Gastrocnemius medialis (tissue), 4 donors: ENCODE measurements around the gene ITFG1. TPM values are rescaled to one million over a fixed set of nuclear protein-coding genes. Genes with fewer than 3 reads are reported as not detected.
A peak's percentile ranks its signal among the peaks of the same experiment; 100 is the strongest.

Experiments
- ATAC-seq, 2 donors: fragments of 150-250 bp; one replicate each; pipeline ENCODE4 v1.9.1; 2016
- DNase-seq, 2 donors: peaks; one replicate each; pipeline ENCODE4 v3.0.0-alpha.2; 2019
- H3K27ac ChIP-seq, 4 donors: fragments of 200-600 bp; sonication (generic); 1 replicate in 1 of 4; 2 replicates in 3 of 4; pipeline ENCODE4 v1.5.1; 2016 to 2018; ENCODE audit warnings: mild to moderate bottlenecking in 2 of 4, moderate library complexity in 1 of 4
- H3K27me3 ChIP-seq, 3 donors: fragments of 200-600 bp; sonication (generic) in 2 of 3; 1 replicate in 1 of 3; 2 replicates in 2 of 3; pipeline versions ENCODE4 v1.5.1 to v1.6.0; 2016 to 2019; ENCODE audit warnings: mild to moderate bottlenecking in 1 of 3, moderate library complexity in 1 of 3
- H3K36me3 ChIP-seq, 2 donors: fragments of 200-600 bp; sonication (generic) in 1 of 2; one replicate each; pipeline ENCODE4 v1.5.1; 2017 to 2018
- H3K4me1 ChIP-seq, 2 donors: fragments of 200-600 bp; sonication (generic) in 1 of 2; one replicate each; pipeline ENCODE4 v1.5.1; 2016 to 2017; ENCODE audit warnings: mild to moderate bottlenecking in 2 of 2
- H3K4me3 ChIP-seq, 4 donors: fragments of 200-600 bp; sonication (generic) in 3 of 4; 1 replicate in 1 of 4; 2 replicates in 3 of 4; pipeline ENCODE4 v1.5.1; 2016 to 2019; ENCODE audit warnings: mild to moderate bottlenecking in 2 of 4
- H3K9me3 ChIP-seq, 3 donors: fragments of 200-600 bp; sonication (generic) in 2 of 3; 1 replicate in 1 of 3; 2 replicates in 2 of 3; pipeline ENCODE4 v1.5.1; 2016 to 2019
- CTCF ChIP-seq, 5 experiments: fragments of 450-650 bp in 3 of 5; fragments of 200-600 bp in 2 of 5; sonication (generic) in 2 of 5; IDR thresholded peaks in 4 of 5; conservative IDR thresholded peaks in 1 of 5; 1 replicate in 4 of 5; 2 replicates in 1 of 5; pipeline ENCODE4 v1.5.1; 2016 to 2019; ENCODE audit warnings: antibody characterized with exemption in 5 of 5, mild to moderate bottlenecking in 3 of 5, moderate library complexity in 3 of 5
- POLR2A ChIP-seq, 2 donors: fragments of 450-650 bp; IDR thresholded peaks; one replicate each; pipeline ENCODE4 v1.6.1; 2017; ENCODE audit warnings: antibody characterized with exemption in 2 of 2, mild to moderate bottlenecking in 2 of 2, moderate library complexity in 2 of 2
- in situ Hi-C, 4 donors: fragments of 200-750 bp; cut with MboI; loops; one replicate each; pipeline versions ENCODE4 v1.15.0 to v1.8.0; 2017; ENCODE audit warnings: low sequenced_read_pairs in 4 of 4
- intact Hi-C: fragments of 100-400 bp; cut with DNase I; formaldehyde crosslinking; loops from one replicate; pipeline ENCODE4 v1.15.1; 2023; ENCODE audit warnings: low total_unique reads
- total RNA-seq, 4 donors: library from RNA; depleted of rRNA; stranded (reverse); fragments of >200 nt; gene quantifications; one replicate each; pipeline versions ENCODE4 v1.1.0 to v1.2.3, GENCODE V29; 2016

Gene ITFG1
- total RNA-seq, 4 donors from 2014 or later: 20.9 to 37.3 (median 28.6) TPM

GRCh38 chr16:47136099-47136842 lies 324.6 kb downstream of the ITFG1 start:
- no peak for DNase-seq
- no peaks in the 10 kb centered on the region for H3K9me3 ChIP-seq
- no peaks in the 10 kb centered on the region for H3K4me1 ChIP-seq
- no peaks in the 10 kb centered on the region for H3K27me3 ChIP-seq
- no peaks in the 10 kb centered on the region for H3K36me3 ChIP-seq
- ATAC-seq: no peak
- peak overlapping the region in 3 of 4 donors; percentile 16 to 54 (median 32) for H3K27ac ChIP-seq
- TF ChIP-seq POLR2A (IDR thresholded peaks at IDR 0.05): no peak
- no peak for TF ChIP-seq CTCF (IDR thresholded peaks at IDR 0.05 in 4 of 5, conservative IDR thresholded peaks at IDR 0.05 in 1 of 5)
- intact Hi-C loops: no loop called here
- in situ Hi-C loops: loop anchor here in 3 of 4 donors (10.0 to 25.0 kb wide), 3 partner anchors 1019 to 1029 kb away; partner anchors contain the start of gene ABCC12 (in 2 of the 3)
- no peak overlapping the region for H3K4me3 ChIP-seq

GRCh38 chr16:47134550-47134949 lies 326.3 kb downstream of the ITFG1 start:
- no peaks in the 10 kb centered on the region for H3K4me1 ChIP-seq
- in situ Hi-C loops: loop anchor here in 3 of 4 donors (10.0 to 25.0 kb wide), 3 partner anchors 1020 to 1030 kb away; partner anchors contain the start of gene ABCC12 (in 2 of the 3)
- H3K27ac ChIP-seq: no peak overlapping the region

GRCh38 chr16:47132308-47132707 lies 328.6 kb downstream of the ITFG1 start:
- Histone ChIP-seq H3K9me3 (no peaks in the 10 kb centered on the region), H3K27ac (no peak overlapping the region), H3K27me3 (no peaks in the 10 kb centered on the region), H3K4me1 (no peaks in the 10 kb centered on the region), H3K4me3 (no peak overlapping the region), H3K36me3 (no peaks in the 10 kb centered on the region)
- TF ChIP-seq CTCF (IDR thresholded peaks at IDR 0.05 in 4 of 5, conservative IDR thresholded peaks at IDR 0.05 in 1 of 5) (no peak), POLR2A (IDR thresholded peaks at IDR 0.05) (no peak)
- ATAC-seq: no peak
- no peak for DNase-seq
- in situ Hi-C loops (loop anchor here in 3 of 4 donors (10.0 to 25.0 kb wide), 3 partner anchors 1022 to 1032 kb away; partner anchors contain the start of gene ABCC12 (in 2 of the 3)), intact Hi-C loops (no loop called here)

More at GRCh38 chr16:47134550-47134949, 326.3 kb downstream of the ITFG1 start:
- no peak for ATAC-seq
- no peaks in the 10 kb centered on the region for H3K9me3 ChIP-seq
- no peak overlapping the region for H3K4me3 ChIP-seq
- H3K36me3 ChIP-seq: no peaks in the 10 kb centered on the region
- DNase-seq: no peak
- no peaks in the 10 kb centered on the region for H3K27me3 ChIP-seq
- intact Hi-C loops: no loop called here
- TF ChIP-seq CTCF (IDR thresholded peaks at IDR 0.05 in 4 of 5, conservative IDR thresholded peaks at IDR 0.05 in 1 of 5): no peak

- no peaks in the 10 kb centered on the region for H3K4me1 ChIP-seq
- H3K4me3 ChIP-seq: no peak overlapping the region
- DNase-seq (no peak), ATAC-seq (no peak)
- TF ChIP-seq POLR2A (IDR thresholded peaks at IDR 0.05): no peak
- TF ChIP-seq CTCF (IDR thresholded peaks at IDR 0.05 in 4 of 5, conservative IDR thresholded peaks at IDR 0.05 in 1 of 5): no peak
- H3K27ac ChIP-seq: no peak overlapping the region
- intact Hi-C loops: no loop called here
- H3K36me3 ChIP-seq: no peaks in the 10 kb centered on the region
- no peaks in the 10 kb centered on the region for H3K27me3 ChIP-seq
- H3K9me3 ChIP-seq: no peaks in the 10 kb centered on the region
- in situ Hi-C loops: loop anchor here in 3 of 4 donors (10.0 to 25.0 kb wide), 3 partner anchors 1025 to 1035 kb away; partner anchors contain the start of gene ABCC12 (in 2 of the 3)
Measured at GRCh38 chr16:47129755-47130435, 331.0 kb downstream of the ITFG1 start.
